ENCODE data around the gene C18orf54.

C18orf54 gene

DNA sequence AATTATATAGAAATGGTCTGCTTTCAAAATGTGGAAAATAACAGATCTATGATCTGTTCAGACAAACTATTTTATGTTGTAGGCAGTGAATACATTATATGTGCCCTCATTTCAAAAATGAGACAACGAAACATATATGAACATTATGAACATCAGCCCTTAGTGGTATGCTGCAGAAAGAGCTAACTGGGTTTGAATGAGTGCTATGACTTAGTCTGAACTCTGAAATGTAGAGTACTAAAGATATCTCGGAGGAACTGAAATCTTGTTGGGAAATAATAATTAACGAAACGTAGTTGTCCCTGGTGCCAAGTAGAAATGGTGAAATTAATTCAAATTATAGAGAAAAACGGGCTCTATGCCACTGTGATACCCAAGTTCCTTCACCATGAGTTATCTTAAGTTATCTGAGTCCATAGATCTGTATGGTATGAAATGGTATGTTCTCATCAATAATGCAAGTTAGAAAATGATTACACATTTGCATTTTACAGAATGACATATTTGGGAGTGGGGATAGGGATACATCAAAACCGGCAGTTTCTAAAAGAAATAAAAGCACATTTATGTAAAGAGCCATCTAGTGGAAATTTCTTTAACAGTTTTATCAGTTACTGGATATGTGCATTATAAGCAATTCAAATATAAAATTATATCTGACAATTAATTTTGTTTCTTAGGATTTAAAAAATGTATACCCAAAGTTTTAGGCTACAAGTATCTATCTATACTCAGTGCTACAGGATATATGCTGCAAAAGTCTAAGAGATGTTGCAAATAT lies 26.7 kb upstream of the C18orf54 start:
- FAIRE-seq (no peak), DNase-seq (ENCODE audit: insufficient read length, low spot score) (no peak)

DNA sequence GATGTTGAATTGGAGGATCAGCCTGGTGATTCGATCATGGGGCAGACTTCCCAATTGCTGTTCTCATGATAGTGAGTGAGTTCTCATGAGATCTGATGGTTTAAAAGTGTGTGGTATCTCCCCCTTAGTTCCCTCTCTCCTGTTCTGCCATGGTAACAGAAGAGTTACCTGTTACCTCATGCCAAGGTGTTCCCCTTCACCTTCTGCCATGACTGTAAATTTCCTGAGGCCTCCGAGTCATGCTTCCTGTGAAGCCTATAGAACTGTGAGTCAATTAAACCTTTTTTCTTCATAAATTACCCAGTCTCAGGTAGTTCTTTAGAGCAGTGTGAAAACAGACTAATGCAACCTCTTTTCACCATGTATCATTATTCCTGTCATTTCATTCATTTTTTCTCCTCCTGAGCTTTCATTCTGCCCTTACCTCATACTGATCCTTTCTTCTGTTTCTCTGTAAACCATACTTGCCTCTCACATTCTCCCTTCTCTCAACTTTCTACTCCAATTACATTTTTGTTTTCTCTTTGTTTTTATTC lies 22.0 kb upstream of the C18orf54 start:
- TF ChIP-seq, protein P1, sequence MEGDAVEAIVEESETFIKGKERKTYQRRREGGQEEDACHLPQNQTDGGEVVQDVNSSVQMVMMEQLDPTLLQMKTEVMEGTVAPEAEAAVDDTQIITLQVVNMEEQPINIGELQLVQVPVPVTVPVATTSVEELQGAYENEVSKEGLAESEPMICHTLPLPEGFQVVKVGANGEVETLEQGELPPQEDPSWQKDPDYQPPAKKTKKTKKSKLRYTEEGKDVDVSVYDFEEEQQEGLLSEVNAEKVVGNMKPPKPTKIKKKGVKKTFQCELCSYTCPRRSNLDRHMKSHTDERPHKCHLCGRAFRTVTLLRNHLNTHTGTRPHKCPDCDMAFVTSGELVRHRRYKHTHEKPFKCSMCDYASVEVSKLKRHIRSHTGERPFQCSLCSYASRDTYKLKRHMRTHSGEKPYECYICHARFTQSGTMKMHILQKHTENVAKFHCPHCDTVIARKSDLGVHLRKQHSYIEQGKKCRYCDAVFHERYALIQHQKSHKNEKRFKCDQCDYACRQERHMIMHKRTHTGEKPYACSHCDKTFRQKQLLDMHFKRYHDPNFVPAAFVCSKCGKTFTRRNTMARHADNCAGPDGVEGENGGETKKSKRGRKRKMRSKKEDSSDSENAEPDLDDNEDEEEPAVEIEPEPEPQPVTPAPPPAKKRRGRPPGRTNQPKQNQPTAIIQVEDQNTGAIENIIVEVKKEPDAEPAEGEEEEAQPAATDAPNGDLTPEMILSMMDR (IDR thresholded peaks at IDR 0.05; ENCODE audit: insufficient read depth, missing control alignments), result no peak
- DNase-seq (ENCODE audit: insufficient read length, low spot score) (no peak), FAIRE-seq (no peak)

More for the DNA sequence above, 26.7 kb upstream of the C18orf54 start:
- TF ChIP-seq, protein P1 (IDR thresholded peaks at IDR 0.05; ENCODE audit: insufficient read depth, missing control alignments), result no peak

DNA sequence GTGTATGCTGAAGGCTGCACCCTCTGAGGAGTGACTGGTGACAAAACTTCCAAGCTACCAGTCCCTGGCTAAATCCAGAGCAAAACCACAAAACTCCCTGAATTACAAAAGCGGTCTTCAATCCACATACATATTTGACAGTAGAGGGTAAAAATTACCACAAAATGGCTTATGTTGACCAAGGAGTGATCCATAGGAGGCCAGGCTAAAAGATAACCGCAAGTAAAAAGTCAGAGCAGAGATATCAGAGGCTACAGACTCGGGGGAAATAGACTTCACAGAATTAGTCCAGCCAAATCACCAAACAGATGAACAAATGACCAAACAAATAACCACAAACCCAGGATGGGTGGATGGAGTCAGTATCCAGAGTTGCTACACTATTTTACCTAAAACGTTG lies 19.5 kb upstream of the C18orf54 start:
- DNase-seq (ENCODE audit: insufficient read length, low spot score), result no peak
- peak; percentile 95 for FAIRE-seq
- TF ChIP-seq, protein P1 (IDR thresholded peaks at IDR 0.05; ENCODE audit: insufficient read depth, missing control alignments), result no peak

DNA sequence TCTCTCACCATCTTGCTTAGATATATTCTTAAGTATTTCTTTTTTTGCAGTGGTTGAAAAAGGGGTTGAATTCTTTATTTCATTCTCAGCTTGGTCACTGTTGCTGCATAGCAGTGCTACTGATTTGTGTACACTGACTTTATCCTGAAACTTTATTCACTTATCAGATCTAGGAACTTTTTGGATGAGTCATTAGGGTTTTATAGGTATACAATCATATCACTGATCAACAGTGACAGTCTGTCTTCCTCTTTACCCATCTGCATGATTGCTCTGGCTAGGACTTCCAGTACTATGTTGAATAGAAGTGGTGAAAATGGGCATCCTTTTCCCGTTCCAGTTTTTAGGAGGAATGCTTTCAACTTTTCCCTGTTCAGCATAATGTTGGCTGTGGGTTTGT lies 6.5 kb upstream of the C18orf54 start:
- no peak for DNase-seq (ENCODE audit: insufficient read length, low spot score)
- TF ChIP-seq, protein P1 (IDR thresholded peaks at IDR 0.05; ENCODE audit: insufficient read depth, missing control alignments), result no peak
- FAIRE-seq, result peak; percentile 97

DNA sequence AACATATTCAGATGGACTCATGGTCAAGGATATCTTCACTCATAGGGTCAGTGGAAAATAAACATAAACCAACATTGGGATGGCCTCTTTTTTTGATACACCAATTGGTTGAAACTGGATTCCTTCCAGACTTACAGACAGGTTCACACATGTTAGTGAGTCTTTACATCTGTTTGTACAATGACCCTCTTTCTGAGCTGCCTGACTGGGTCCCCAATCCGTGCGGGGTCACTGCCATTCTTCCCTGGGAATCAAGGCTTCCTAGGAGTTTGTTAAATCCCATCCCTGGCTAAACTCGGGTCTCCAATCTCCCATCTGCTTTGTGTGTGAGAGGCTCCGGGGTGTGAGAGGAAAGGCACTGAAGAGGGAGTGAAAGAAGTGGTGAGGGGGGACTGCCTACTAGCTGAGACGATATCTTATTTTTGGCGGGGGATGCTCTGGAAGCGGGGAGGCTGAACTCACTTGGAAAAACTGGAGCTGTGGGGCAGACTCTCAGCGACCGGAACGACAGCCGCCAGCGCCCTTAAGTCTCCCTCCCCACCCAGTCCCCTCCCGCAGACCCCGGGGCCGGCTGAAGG lies 535 bp upstream of the C18orf54 start:
- DNase-seq (ENCODE audit: insufficient read length, low spot score), result no peak
- peak; percentile 100 for FAIRE-seq
- TF ChIP-seq, protein P1 (IDR thresholded peaks at IDR 0.05; ENCODE audit: insufficient read depth, missing control alignments), result no peak

DNA sequence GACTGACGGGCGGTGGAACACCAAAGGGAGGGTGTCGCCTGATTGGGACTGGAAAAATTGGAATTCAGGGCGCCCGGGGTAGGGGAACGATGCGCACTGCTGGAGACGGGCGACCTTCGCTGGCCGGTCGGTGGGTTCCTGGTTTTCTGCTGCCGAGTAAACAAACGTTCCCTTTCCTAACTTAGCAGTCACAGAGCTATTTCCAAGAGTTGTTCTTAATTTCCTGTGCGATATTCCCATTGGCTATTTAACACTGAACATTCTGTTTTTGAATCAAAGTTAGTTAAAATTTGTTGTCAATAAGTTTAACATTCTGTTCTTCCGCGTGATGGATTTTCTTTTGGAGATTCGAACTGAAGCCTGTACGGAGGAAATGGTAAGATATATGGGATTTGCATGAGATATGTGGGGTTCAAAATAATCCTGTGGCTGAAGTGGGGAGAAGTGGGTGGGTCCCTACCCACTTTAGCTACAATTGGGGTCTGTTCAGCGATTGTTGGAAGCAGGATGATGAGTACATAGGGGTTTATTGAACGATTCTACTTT lies 862 bp downstream of the C18orf54 start:
- DNase-seq (ENCODE audit: insufficient read length, low spot score), result no peak
- FAIRE-seq, result no peak
- TF ChIP-seq, protein P1 (IDR thresholded peaks at IDR 0.05; ENCODE audit: insufficient read depth, missing control alignments), result no peak

All from D721Med (cell line).